Measurements from ENCODE around the gene ADAMTS3. TPM values are rescaled to one million over a fixed set of nuclear protein-coding genes. Genes with fewer than 3 reads are reported as not detected.

The ADAMTS3 gene
- total RNA-seq, 2 donors from 2014 or later: not detected

DNA sequence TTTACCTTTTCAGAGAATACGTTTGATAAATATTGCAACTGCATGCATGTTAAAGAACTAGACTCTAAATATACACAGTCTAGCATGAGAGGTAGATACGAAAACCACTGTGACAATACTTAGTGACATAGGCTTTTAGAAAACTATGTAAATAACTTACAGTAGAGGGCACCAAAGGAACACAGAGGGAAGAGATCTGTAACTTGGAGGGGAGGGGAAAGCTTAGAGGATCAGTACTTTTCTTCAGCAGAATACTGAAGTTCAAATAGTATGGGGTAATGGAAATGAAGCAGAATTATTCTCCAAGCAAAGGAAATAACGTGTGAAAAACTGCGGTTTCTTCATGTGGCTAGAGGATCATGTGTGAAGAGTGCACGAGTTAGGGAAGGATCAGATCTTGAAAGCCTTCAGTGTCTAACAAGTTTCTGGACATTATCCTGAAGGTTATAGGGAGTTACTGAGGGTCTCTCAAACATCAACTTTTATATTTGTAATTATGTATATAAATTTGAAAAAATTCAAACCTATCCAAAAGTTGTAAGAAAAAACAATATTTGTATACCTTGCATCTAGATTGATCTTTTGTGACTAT, 273.0 kb downstream of the ADAMTS3 start:
- DNase-seq (no peak), ATAC-seq (no peak)
- no peaks in the 10 kb centered on the region for H3K9me3 ChIP-seq (ENCODE audit: control insufficient read depth, low read length, poor library complexity, severe bottlenecking)
- Mint-ChIP-seq H3K36me3 (ENCODE audit: low read depth) (no peaks in the 10 kb centered on the region), H3K4me1 (peaks cover 9% of the 10 kb centered on the region), H3K4me3 (no peak overlapping the region), H3K27ac (no peak overlapping the region), H3K27me3 (peaks cover 32% of the 10 kb centered on the region)

DNA sequence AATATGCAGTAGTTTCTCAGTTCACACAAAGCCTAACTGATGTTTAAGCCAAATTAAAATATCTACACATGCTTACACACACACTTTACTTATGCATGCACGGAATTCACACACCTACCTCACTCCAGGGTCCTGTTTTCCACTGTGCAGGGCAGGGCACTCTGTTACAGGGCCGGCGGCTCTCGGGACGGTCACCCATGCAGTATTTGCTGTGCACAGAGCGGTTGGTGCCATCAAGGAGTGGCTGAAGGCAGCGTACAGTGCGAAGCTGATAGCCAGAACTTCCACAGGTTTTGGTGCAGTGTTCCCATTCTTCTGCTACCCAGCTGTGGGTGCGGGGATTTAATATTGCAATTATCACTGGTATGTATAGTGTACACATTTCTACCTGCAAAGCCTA, 278.3 kb downstream of the ADAMTS3 start:
- no peaks in the 10 kb centered on the region for H3K4me1 Mint-ChIP-seq
- DNase-seq: no peak
- peaks cover 34% of the 10 kb centered on the region for H3K27me3 Mint-ChIP-seq
- no peak for ATAC-seq
- no peaks in the 10 kb centered on the region for H3K36me3 Mint-ChIP-seq (ENCODE audit: low read depth)
- no peaks in the 10 kb centered on the region for H3K9me3 ChIP-seq (ENCODE audit: control insufficient read depth, low read length, poor library complexity, severe bottlenecking)
- no peak overlapping the region for H3K27ac Mint-ChIP-seq
- no peak overlapping the region for H3K4me3 Mint-ChIP-seq

DNA sequence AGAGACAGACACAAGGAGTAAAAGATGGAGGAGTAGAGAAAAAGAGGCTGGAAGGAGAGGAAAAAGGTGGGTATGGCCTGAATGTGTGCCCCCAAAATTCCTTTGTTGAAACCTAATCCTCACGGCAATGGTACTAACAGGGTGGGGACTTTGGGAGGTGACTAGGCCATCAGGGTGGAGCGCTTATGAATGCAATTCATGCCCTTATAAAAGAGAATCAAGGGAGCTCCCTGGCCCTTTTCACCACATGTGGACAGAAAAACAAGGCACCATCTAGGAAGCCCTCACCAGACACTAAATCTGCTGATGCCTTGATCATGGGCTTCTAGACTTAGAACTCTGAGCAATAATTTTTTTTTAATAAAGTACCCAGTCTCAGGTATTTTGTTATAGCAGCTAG, 282.1 kb downstream of the ADAMTS3 start:
- ATAC-seq: no peak

DNA sequence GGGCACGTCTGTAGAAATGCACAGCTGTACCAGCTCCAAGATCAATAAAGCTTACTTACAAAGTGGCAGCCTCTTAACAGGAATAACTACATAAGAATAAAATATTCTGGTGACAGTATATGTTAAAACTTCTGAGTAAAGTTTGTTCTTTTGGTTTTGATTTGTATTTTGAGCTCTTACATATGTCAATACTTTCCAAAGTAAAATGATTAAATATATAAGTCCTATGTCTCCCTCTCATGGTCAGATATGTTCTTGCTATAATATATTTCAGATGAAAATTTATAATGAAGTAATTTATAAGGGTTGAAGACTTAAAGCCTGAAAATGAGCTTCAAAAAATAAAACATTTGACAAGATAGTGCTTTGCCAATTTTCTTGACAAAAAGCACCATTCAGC, 282.8 kb downstream of the ADAMTS3 start:
- ATAC-seq: no peak
- H3K9me3 ChIP-seq (ENCODE audit: control insufficient read depth, low read length, poor library complexity, severe bottlenecking): no peaks in the 10 kb centered on the region

More for the DNA sequence above, 282.1 kb downstream of the ADAMTS3 start:
- H3K9me3 ChIP-seq (ENCODE audit: control insufficient read depth, low read length, poor library complexity, severe bottlenecking): no peaks in the 10 kb centered on the region
- no peak for DNase-seq
- no peaks in the 10 kb centered on the region for H3K36me3 Mint-ChIP-seq (ENCODE audit: low read depth)
- H3K27me3 Mint-ChIP-seq: peaks cover 20% of the 10 kb centered on the region
- H3K4me1 Mint-ChIP-seq: no peaks in the 10 kb centered on the region
- H3K4me3 Mint-ChIP-seq: no peak overlapping the region
- H3K27ac Mint-ChIP-seq: no peak overlapping the region

GRCh38 chr4:72283357-72283756, 285.7 kb downstream of the ADAMTS3 start:
- Mint-ChIP-seq H3K27ac (no peak overlapping the region), H3K4me1 (peaks cover 2% of the 10 kb centered on the region), H3K27me3 (peaks cover 28% of the 10 kb centered on the region), H3K36me3 (ENCODE audit: low read depth) (no peaks in the 10 kb centered on the region), H3K4me3 (no peak overlapping the region)
- DNase-seq (no peak), ATAC-seq (no peak)
- no peaks in the 10 kb centered on the region for H3K9me3 ChIP-seq (ENCODE audit: control insufficient read depth, low read length, poor library complexity, severe bottlenecking)

More for the DNA sequence above, 282.8 kb downstream of the ADAMTS3 start:
- no peaks in the 10 kb centered on the region for H3K36me3 Mint-ChIP-seq (ENCODE audit: low read depth)
- peaks cover 20% of the 10 kb centered on the region for H3K27me3 Mint-ChIP-seq
- H3K27ac Mint-ChIP-seq: no peak overlapping the region
- DNase-seq: no peak
- no peak overlapping the region for H3K4me3 Mint-ChIP-seq
- H3K4me1 Mint-ChIP-seq: no peaks in the 10 kb centered on the region

DNA sequence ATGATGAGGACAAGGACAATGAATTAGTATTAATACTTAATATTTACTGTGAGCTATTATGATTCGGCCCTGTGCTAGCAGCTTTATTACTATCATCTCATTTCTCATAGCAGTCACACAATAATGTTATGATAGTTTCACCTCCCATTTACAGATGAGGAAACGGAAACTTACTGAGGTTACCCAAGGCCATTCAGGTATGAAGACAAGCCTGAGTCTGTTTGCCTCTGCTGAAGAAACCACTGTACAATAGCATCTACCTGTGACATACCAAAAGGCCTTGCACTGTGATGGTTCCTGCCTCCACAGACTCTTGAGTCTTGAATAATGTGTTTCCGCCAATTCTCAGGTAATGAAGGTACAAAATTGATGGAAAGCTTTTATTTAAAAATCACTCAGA, 288.8 kb downstream of the ADAMTS3 start:
- DNase-seq (no peak), ATAC-seq (no peak)
- Mint-ChIP-seq H3K27ac (no peak overlapping the region), H3K4me1 (peaks cover 2% of the 10 kb centered on the region), H3K36me3 (ENCODE audit: low read depth) (no peaks in the 10 kb centered on the region), H3K27me3 (peaks cover 15% of the 10 kb centered on the region), H3K4me3 (no peak overlapping the region)
- H3K9me3 ChIP-seq (ENCODE audit: control insufficient read depth, low read length, poor library complexity, severe bottlenecking): no peaks in the 10 kb centered on the region

DNA sequence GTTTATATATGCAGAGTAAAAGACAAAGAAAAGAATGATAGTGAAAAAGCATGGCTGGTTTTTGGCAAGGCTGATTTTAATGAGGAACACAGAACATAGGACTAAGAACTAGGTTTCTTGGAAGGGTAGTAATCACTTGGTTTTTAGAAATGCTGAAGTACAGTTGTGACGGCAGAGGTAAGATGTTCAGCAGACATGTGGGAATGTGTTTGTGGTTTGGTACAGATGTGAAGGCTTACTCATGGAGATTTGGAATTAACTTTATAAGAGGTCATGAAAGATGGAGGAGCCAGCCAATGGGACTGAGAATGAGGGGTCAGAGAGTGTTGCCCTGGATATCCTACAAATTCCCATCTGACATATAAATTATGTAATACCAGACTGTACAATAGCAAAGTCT, 293.6 kb downstream of the ADAMTS3 start:
- ATAC-seq: no peak
- Mint-ChIP-seq H3K36me3 (ENCODE audit: low read depth) (no peaks in the 10 kb centered on the region), H3K4me3 (no peak overlapping the region), H3K27ac (no peak overlapping the region), H3K4me1 (peaks cover 2% of the 10 kb centered on the region), H3K27me3 (peaks cover under 1% of the 10 kb centered on the region)
- H3K9me3 ChIP-seq (ENCODE audit: control insufficient read depth, low read length, poor library complexity, severe bottlenecking): no peaks in the 10 kb centered on the region
- no peak for DNase-seq

DNA sequence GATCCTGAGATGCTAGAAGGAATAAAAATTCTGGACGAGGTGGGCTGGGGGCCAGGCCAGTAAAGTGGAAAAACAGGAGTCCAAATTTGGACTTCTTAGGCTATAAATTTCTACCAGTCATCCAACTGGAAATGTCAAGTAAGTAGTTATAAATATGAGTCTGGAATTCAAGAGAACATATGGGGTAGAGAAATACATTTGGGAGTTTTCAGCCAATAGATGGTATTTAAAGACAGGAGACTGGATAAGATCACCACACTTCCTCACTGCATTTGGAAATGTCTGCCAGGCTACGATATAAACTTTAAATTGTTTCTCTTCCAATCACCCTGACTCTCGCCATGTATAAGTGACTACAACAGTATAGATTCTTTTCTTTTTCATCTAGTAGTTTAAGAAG, 294.8 kb downstream of the ADAMTS3 start:
- Mint-ChIP-seq H3K4me3 (no peak overlapping the region), H3K27me3 (no peaks in the 10 kb centered on the region), H3K27ac (no peak overlapping the region), H3K4me1 (peaks cover 2% of the 10 kb centered on the region), H3K36me3 (ENCODE audit: low read depth) (no peaks in the 10 kb centered on the region)
- ATAC-seq (no peak), DNase-seq (no peak)
- no peaks in the 10 kb centered on the region for H3K9me3 ChIP-seq (ENCODE audit: control insufficient read depth, low read length, poor library complexity, severe bottlenecking)

GRCh38 chr4:72255269-72255668, 313.8 kb downstream of the ADAMTS3 start:
- no peak for ATAC-seq
- no peaks in the 10 kb centered on the region for H3K9me3 ChIP-seq (ENCODE audit: control insufficient read depth, low read length, poor library complexity, severe bottlenecking)
- Mint-ChIP-seq H3K27ac (no peak overlapping the region), H3K4me3 (no peak overlapping the region), H3K4me1 (no peaks in the 10 kb centered on the region), H3K27me3 (no peaks in the 10 kb centered on the region), H3K36me3 (ENCODE audit: low read depth) (no peaks in the 10 kb centered on the region)
- no peak for DNase-seq

DNA sequence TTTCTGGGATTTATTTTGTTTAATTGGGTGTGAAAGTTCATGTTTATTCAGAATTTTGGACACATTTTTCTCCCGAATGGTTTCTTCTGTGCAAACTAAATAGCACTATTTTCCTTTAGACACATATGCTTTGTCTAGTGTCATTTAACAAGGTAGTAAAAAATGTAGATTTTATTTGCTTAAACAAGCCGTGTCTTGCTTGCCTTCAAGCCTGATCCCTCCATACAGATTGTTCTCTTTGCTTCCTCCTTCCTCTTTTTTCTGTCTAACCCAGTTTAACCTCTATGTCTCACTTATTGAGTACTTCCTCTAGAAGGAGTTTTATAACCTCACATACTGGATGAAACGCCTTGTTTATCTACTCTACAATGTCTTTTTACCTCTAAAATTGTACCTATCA, 325.4 kb downstream of the ADAMTS3 start:
- no peaks in the 10 kb centered on the region for H3K9me3 ChIP-seq (ENCODE audit: control insufficient read depth, low read length, poor library complexity, severe bottlenecking)
- DNase-seq (no peak), ATAC-seq (no peak)
- peaks cover 12% of the 10 kb centered on the region for H3K27me3 Mint-ChIP-seq
- H3K4me3 Mint-ChIP-seq: no peak overlapping the region
- no peaks in the 10 kb centered on the region for H3K4me1 Mint-ChIP-seq
- H3K36me3 Mint-ChIP-seq (ENCODE audit: low read depth): no peaks in the 10 kb centered on the region
- H3K27ac Mint-ChIP-seq: no peak overlapping the region

- H3K27me3 Mint-ChIP-seq: peaks cover 12% of the 10 kb centered on the region
- no peaks in the 10 kb centered on the region for H3K4me1 Mint-ChIP-seq
- no peak for DNase-seq
- no peaks in the 10 kb centered on the region for H3K9me3 ChIP-seq (ENCODE audit: control insufficient read depth, low read length, poor library complexity, severe bottlenecking)
- H3K27ac Mint-ChIP-seq: no peak overlapping the region
- no peak overlapping the region for H3K4me3 Mint-ChIP-seq
- peaks cover 2% of the 10 kb centered on the region for H3K36me3 Mint-ChIP-seq (ENCODE audit: low read depth)
- no peak for ATAC-seq
These were observed 329.4 kb downstream of the ADAMTS3 start for GRCh38 chr4:72239487-72240116.

Data from T-helper 17 cell (primary cell).